ENCODE data around the gene ARHGEF35. TPM values are rescaled to one million over a fixed set of nuclear protein-coding genes. Genes with fewer than 3 reads are reported as not detected.

ARHGEF35 gene
- total RNA-seq, 1 experiment from 2014 or later, result not detected

DNA sequence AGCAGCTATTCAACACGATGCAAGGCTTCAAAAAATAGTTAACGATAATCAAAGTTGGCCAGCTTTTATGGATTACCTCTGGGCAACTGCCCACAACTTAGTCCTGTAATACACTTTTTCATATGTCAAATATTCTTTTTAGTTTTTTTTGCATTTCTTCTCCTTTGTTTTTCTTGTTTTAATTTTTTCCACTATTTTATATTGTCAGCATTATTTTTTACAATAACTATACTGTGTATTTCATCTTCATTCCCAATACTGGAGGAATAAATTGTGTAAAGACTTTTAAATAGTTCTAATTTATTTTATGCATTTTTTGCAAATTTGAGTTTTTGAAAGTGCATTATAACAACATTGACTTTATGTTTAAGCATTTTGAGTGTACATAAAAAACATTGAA lies 30.8 kb downstream of the ARHGEF35 start:
- no peaks in the 10 kb centered on the region for H3K9me3 Mint-ChIP-seq (ENCODE audit: unreplicated experiment)
- intact Hi-C loops (cut with micrococcal nuclease), result no loop called here
- H3K27ac Mint-ChIP-seq (ENCODE audit: low read depth, unreplicated experiment), result no peak overlapping the region
- DNase-seq (ENCODE audit: unreplicated experiment), result no peak
- CTCF ChIA-PET, result interaction anchor here (0.8 kb wide), 1 partner anchor 13 kb away, joined by 3 read pairs; no protein-coding TSS in a partner anchor
- POLR2A ChIA-PET, result no interaction called here
- H3K4me3 Mint-ChIP-seq (ENCODE audit: unreplicated experiment), result no peak overlapping the region
- no peaks in the 10 kb centered on the region for H3K4me1 Mint-ChIP-seq (ENCODE audit: insufficient read depth, unreplicated experiment)
- peaks cover 52% of the 10 kb centered on the region for H3K27me3 Mint-ChIP-seq (ENCODE audit: insufficient read depth, unreplicated experiment)
- H3K36me3 Mint-ChIP-seq (ENCODE audit: insufficient read depth, unreplicated experiment), result no peaks in the 10 kb centered on the region
- no peak for TF ChIP-seq CTCF (IDR thresholded peaks at IDR 0.05; ENCODE audit: unreplicated experiment)
- BruUV-seq (replicated peaks), result no TSS peak

- CTCF ChIA-PET, result no interaction called here
- POLR2A ChIA-PET, result no interaction called here
- BruUV-seq (replicated peaks), result no TSS peak
These were observed 36.8 kb downstream of the ARHGEF35 start for GRCh38 chr7:144158861-144159260.

GRCh38 chr7:144148224-144148827 lies 47.3 kb downstream of the ARHGEF35 start:
- peaks cover 15% of the 10 kb centered on the region for H3K27me3 Mint-ChIP-seq (ENCODE audit: insufficient read depth, unreplicated experiment)
- peaks cover 5% of the 10 kb centered on the region for H3K36me3 Mint-ChIP-seq (ENCODE audit: insufficient read depth, unreplicated experiment)
- ChIA-PET POLR2A (no interaction called here), CTCF (no interaction called here)
- no peak for TF ChIP-seq CTCF (IDR thresholded peaks at IDR 0.05; ENCODE audit: unreplicated experiment)
- H3K27ac Mint-ChIP-seq (ENCODE audit: low read depth, unreplicated experiment), result no peak overlapping the region
- intact Hi-C loops (cut with micrococcal nuclease), result no loop called here
- peaks cover 23% of the 10 kb centered on the region for H3K9me3 Mint-ChIP-seq (ENCODE audit: unreplicated experiment)
- no peak overlapping the region for H3K4me3 Mint-ChIP-seq (ENCODE audit: unreplicated experiment)
- no TSS peak for BruUV-seq (replicated peaks)
- H3K4me1 Mint-ChIP-seq (ENCODE audit: insufficient read depth, unreplicated experiment), result no peaks in the 10 kb centered on the region
- DNase-seq (ENCODE audit: unreplicated experiment), result no peak

More at GRCh38 chr7:144158861-144159260, 36.8 kb downstream of the ARHGEF35 start:
- H3K4me3 Mint-ChIP-seq (ENCODE audit: unreplicated experiment), result no peak overlapping the region
- H3K4me1 Mint-ChIP-seq (ENCODE audit: insufficient read depth, unreplicated experiment), result no peaks in the 10 kb centered on the region
- TF ChIP-seq CTCF (IDR thresholded peaks at IDR 0.05; ENCODE audit: unreplicated experiment), result no peak
- intact Hi-C loops (cut with micrococcal nuclease), result no loop called here
- H3K9me3 Mint-ChIP-seq (ENCODE audit: unreplicated experiment), result no peaks in the 10 kb centered on the region
- no peaks in the 10 kb centered on the region for H3K36me3 Mint-ChIP-seq (ENCODE audit: insufficient read depth, unreplicated experiment)
- peaks cover 79% of the 10 kb centered on the region for H3K27me3 Mint-ChIP-seq (ENCODE audit: insufficient read depth, unreplicated experiment)
- no peak overlapping the region for H3K27ac Mint-ChIP-seq (ENCODE audit: low read depth, unreplicated experiment)
- DNase-seq (ENCODE audit: unreplicated experiment), result no peak

DNA sequence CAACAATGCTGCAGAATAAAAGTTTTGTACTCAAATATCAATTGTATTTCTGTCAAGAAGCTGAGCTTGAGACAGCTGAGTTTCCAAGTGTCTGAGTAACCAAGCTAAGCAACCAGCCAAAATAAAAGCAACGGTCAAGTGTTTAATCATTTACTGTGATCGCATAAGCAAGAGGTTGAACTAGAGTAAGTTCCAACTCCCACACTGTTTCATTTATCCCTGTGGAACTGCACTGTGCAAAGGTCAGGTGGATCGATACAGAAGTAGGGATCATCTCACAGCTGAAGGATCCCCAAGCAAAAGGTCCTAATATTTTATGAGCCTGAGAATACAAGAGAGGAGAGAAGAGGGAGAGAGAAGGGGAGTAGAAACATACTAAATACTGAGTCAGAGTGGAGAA lies 51.2 kb downstream of the ARHGEF35 start:
- Mint-ChIP-seq H3K27ac (ENCODE audit: low read depth, unreplicated experiment) (no peak overlapping the region), H3K27me3 (ENCODE audit: insufficient read depth, unreplicated experiment) (no peaks in the 10 kb centered on the region), H3K9me3 (ENCODE audit: unreplicated experiment) (peaks cover 21% of the 10 kb centered on the region), H3K36me3 (ENCODE audit: insufficient read depth, unreplicated experiment) (peaks cover 5% of the 10 kb centered on the region), H3K4me3 (ENCODE audit: unreplicated experiment) (no peak overlapping the region), H3K4me1 (ENCODE audit: insufficient read depth, unreplicated experiment) (no peaks in the 10 kb centered on the region)
- no peak for DNase-seq (ENCODE audit: unreplicated experiment)
- ChIA-PET CTCF (no interaction called here), POLR2A (no interaction called here)
- no TSS peak for BruUV-seq (replicated peaks)
- no peak for TF ChIP-seq CTCF (IDR thresholded peaks at IDR 0.05; ENCODE audit: unreplicated experiment)
- intact Hi-C loops (cut with micrococcal nuclease), result no loop called here

Data from MCF 10A (cell line).